Measurements from ENCODE around the gene SP2.
"Not testable (repeated sequence)": the region's sequence is repeated elsewhere in the genome, so short reads cannot be mapped to it uniquely, and the experiment has no call there.

The SP2 gene

GRCh38 chr17:47894498-47895346 lies 1.3 kb upstream of the SP2 start:
- no peak for DNase-seq

- DNase-seq, result peak; percentile 20
Observed at GRCh38 chr17:47895347-47895855, 635 bp upstream of the SP2 start.

GRCh38 chr17:47896672-47897490 lies 845 bp downstream of the SP2 start:
- DNase-seq, result no peak

GRCh38 chr17:47897561-47897960 lies 1.5 kb downstream of the SP2 start:
- no peak for DNase-seq

- no peak for DNase-seq
Observed at GRCh38 chr17:47898241-47898640, 2.2 kb downstream of the SP2 start.

- no peak for DNase-seq
Observed at GRCh38 chr17:47899643-47900042, 3.6 kb downstream of the SP2 start.

GRCh38 chr17:47901423-47901822 lies 5.4 kb downstream of the SP2 start:
- DNase-seq, result no peak

GRCh38 chr17:47902039-47902744 lies 6.2 kb downstream of the SP2 start:
- no peak for DNase-seq

GRCh38 chr17:47905221-47905733 lies 9.2 kb downstream of the SP2 start:
- no peak for DNase-seq

GRCh38 chr17:47906443-47906842 lies 10.4 kb downstream of the SP2 start:
- no peak for DNase-seq

GRCh38 chr17:47907932-47908562 lies 12.0 kb downstream of the SP2 start:
- DNase-seq, result no peak

GRCh38 chr17:47913050-47913449 lies 17.0 kb downstream of the SP2 start:
- DNase-seq, result no peak

GRCh38 chr17:47914306-47914948 lies 18.4 kb downstream of the SP2 start:
- DNase-seq, result no peak

- DNase-seq, result no peak
Observed at GRCh38 chr17:47915776-47916398, 19.9 kb downstream of the SP2 start.

- DNase-seq, result no peak
Observed at GRCh38 chr17:47916489-47917208, 20.6 kb downstream of the SP2 start.

GRCh38 chr17:47917581-47917980 lies 21.5 kb downstream of the SP2 start:
- no peak for DNase-seq

GRCh38 chr17:47918006-47918405 lies 22.0 kb downstream of the SP2 start:
- no peak for DNase-seq

GRCh38 chr17:47918991-47919390 lies 23.0 kb downstream of the SP2 start:
- DNase-seq, result no peak

- DNase-seq, result not testable (repeated sequence)
Observed at GRCh38 chr17:47919889-47920288, 23.9 kb downstream of the SP2 start.

GRCh38 chr17:47924785-47925677 lies 29.0 kb downstream of the SP2 start:
- no peak for DNase-seq

All from stimulated activated CD4-positive, alpha-beta T cell treated with anti-CD3 and anti-CD28 coated beads, Interleukin-12 subunit alpha, Interleukin-12 subunit beta, amount 100 ng/mL, for 4 hours (primary cell).